B cell (primary cell): ENCODE data around the gene EXT2.

Experiments
- EZH2 ChIP-seq: IDR thresholded peaks from 2 replicates; pipeline ENCODE4 v1.6.1; 2012; ENCODE audit warnings: borderline replicate concordance, low read depth, mild to moderate bottlenecking, moderate library complexity, low read length; ENCODE audit not compliant: insufficient read depth, poor library complexity, severe bottlenecking
- TF ChIP-seq, protein P1 (sequence below): fragments of 200-600 bp; IDR thresholded peaks from one replicate; pipeline ENCODE4 v1.8.0; 2022; ENCODE audit warnings: antibody characterized with exemption, mild to moderate bottlenecking

DNA sequence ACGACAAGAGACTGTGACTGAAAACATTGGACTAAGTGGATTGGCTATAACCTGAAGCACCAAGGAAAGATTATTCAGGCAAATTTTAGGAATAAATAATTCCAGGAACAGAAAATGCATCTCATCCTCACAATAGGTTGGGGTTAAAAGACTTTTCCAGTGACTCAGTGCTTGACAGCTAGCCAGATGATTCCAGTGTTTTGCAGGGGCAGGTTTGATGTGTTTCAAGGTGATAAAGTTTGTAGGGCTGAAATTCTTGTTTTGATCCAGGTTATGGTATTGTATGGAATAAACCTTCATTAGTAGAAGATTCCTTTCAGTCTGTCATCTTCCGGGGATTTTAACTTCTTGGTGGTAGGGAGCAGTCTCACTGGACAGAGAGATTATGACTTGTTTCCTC, 2.3 kb downstream of the EXT2 start:
- TF ChIP-seq, protein P1, sequence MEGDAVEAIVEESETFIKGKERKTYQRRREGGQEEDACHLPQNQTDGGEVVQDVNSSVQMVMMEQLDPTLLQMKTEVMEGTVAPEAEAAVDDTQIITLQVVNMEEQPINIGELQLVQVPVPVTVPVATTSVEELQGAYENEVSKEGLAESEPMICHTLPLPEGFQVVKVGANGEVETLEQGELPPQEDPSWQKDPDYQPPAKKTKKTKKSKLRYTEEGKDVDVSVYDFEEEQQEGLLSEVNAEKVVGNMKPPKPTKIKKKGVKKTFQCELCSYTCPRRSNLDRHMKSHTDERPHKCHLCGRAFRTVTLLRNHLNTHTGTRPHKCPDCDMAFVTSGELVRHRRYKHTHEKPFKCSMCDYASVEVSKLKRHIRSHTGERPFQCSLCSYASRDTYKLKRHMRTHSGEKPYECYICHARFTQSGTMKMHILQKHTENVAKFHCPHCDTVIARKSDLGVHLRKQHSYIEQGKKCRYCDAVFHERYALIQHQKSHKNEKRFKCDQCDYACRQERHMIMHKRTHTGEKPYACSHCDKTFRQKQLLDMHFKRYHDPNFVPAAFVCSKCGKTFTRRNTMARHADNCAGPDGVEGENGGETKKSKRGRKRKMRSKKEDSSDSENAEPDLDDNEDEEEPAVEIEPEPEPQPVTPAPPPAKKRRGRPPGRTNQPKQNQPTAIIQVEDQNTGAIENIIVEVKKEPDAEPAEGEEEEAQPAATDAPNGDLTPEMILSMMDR, result no peak
- no peak for TF ChIP-seq EZH2
